NCI-H1417 treated with DMSO at 0.1 percent for 48 hours (cell line): ENCODE measurements around the gene TIMM17B.

ENCODE experiments used
- DNase-seq: peaks from one replicate; lab custom pipeline; 2025; lab: John Stamatoyannopoulos, UW

Gene TIMM17B

DNA sequence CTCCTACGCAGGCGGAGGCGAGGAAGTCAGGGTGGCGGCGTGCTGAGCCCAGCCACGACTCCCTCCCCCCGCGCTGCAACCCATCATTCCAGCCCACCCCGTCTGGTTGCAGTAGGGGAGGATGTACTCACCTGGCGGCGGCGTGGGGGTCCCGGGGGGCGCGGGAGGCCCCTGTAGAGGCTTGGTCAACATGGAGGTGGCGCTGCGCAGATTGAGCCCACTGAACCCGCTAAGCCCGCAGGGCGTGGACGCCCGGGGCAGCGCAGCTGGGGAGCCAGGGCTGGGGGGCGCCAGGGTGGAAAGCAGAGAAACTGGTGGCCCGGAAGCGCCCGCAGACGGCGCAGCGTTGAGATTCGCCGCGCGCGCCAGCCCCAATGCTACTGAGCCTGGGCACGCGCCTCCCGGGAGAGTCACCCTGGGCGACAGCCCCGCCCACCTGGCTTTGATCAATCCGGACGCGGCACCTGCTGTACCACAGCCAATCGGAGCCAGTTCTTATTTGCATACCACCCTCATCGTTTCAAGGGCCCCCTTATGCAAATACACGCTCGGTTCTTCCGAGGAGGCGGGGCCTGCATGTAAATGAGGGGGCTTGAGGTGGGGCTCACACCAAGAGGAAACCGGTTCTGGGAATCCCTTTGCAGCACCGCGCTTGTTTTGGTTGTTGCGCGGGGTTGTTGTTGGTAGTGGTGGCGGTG lies 21.2 kb upstream of the TIMM17B start, which contains the start of gene PIM2:
Gene PIM2 (minus strand): TSS at position 382 of the 698 bp plus-strand sequence. CDS start 190 bp downstream, at position 192.
- DNase-seq = peak; percentile 75

DNA sequence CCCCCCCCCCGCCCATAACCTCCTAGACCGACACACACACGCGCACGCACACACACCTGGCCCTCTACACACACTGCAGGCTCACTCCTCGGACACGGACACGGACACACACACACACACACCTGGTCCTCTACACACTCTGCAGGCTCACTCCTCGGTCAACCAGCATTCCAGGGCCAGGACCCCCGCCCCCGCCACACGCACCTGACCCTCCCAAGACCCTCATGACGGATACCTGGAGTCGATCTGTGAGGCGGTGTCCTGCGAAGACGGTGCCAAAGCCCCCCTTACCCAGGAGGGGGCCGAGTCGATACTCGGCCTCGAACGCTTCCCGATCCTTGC lies 20.7 kb upstream of the TIMM17B start:
- DNase-seq = no peak

DNA sequence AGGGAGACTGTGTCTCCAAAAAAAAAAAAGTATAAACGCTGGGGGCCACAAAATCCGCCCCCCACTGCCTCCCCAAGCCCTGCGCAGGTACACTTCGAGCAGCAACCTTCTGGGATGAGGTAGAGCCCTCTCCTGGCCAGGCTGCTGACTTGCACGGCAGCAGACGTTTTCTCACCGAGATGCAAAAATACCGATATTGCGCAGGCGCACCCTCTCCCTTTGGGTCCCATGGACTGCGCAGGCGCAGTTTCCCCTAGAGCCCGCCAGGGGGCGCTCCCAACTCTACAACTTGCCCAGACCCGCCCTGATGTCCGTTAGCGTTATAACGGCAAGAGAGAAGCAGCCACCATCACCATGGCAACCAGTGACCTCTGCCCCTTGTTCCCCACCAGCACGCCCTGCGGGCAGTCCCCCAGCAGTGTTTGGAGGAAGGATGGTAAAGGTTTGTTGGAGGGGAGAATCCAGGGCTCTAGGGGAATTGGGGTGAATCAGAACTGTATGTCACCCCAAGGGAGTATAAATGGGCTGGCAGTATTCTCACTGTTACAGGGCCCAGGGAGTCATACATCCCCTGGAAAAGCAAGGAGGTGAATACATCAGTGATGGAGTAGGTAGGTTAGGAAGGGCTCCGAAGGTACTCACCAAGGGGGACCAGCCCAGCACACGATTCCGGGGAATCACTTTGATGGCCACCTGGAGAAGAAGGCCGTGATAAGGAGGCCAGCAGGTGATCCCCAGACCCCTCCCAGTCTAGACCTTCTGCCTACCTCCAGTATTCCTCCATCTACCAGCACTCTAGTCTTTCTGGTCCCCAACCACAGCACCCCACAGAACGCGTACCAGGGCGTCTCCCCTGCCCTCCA lies 19.8 kb upstream of the TIMM17B start:
- no peak for DNase-seq

DNA sequence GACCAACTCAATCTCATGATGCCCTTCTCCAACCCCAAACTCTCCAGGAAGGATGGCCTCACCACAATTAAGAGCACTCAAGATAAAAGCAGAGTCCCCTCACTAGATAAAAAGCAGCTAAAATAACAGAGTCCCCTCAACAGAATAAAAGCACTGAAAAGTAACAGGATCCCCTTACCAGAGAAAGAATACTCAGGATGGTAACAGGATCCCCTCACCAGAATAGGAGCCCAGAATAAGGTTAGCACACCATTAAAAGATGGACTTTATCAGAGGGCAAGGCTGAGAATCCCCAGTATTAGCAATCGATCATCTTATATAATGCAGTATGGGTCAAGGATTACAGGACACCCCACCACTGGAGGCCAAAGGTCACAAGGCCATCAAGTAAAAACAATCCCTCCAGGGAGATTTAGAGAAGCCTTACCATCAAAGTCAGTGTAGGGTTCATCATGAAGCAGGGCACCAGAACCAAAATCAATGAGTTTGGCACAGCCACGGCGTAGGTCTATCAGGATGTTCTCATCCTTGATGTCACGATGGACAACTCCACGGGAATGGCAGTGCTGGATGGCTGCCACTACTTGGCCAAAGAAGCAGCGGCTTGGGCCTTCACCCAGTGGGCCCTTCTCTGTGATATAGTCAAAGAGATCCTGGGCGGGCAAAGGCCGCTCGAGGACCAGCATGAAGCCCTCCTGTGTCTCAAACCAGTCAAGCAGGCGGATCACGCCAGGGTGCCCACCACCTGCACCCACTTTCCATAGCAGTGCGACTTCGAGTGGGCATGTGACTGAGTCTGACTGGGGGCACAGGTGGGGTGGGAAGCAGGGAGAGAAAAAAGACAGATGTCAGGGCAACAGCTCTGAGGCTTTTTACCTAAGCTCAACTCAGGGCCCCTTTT lies 17.3 kb upstream of the TIMM17B start:
- no peak for DNase-seq

DNA sequence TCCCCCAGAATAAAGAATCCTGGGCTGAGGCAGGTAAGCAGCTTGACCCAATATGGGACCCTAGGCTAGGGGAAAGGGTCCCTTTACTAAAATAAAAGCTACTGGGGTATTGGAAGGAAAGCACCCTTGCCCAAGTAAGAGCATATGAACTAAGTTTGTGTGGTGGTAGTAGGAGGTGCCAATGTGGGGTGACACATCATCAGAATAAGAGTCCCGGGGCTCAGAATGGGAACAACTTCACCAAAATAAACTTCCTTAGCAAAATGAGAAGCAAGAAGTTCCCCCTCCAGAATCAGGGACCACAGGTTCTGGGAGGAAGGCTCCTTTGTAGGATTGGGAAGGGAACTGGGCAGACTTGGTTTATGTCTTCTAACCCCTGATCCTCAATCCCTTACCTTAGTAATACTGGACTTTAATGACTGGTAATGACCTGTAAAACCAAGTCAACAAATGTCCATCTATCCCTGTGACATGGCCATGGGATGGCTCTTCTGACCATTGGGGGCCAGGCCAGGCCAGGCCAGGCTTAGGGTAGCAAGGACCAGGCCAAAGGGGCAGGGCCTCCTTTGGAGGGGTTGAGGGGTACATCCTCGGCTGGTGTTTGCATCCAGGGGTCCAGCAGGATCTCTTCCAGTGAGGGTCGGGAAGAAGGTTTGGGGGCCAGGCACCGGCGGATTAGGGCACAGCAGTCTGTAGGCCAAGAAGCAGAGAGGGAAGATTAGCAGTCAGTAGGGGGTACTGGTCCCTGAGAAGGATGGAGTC lies 16.2 kb upstream of the TIMM17B start:
- no peak for DNase-seq

DNA sequence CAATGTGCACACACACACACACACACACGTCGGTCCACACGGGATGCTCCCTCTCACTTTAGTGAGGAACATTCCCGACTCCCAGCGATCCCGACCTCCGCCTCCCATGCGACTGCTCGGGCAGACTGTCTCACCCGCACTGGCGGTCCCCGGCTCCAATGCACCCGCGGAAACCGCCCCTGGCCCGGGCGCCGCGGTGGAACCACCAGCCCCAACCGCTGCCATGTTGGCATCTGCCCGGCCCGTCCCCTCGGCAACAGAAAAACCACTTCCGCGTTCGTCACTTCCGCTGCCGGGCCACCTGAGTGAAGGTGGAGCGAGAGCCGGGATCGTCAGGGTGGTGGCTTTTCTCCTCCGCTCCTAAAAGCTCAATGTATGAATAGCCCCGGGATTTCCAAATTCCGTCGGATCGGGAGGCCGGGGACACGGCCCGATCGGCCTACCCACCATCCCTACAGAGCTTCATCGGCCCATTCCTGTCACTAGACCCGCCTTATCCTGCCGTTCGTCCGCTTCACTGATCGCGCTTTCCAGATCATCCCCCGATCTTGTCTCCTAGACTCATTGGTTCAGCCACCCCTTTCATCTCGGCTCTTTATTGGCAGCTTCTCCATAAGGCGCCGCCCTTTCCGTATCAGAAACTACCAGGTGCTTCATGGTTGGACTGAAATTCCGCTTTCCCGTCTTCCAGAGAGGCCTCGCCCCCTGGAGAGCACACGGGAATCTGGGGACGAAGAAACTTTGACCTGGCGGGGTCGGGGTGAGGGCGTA lies 14.0 kb upstream of the TIMM17B start, which contains the start of gene SLC35A2:
Gene SLC35A2 (minus strand): TSS at position 235 of the 771 bp plus-strand sequence. CDS start 10 bp downstream, at position 225.
- DNase-seq = peak; percentile 46

DNA sequence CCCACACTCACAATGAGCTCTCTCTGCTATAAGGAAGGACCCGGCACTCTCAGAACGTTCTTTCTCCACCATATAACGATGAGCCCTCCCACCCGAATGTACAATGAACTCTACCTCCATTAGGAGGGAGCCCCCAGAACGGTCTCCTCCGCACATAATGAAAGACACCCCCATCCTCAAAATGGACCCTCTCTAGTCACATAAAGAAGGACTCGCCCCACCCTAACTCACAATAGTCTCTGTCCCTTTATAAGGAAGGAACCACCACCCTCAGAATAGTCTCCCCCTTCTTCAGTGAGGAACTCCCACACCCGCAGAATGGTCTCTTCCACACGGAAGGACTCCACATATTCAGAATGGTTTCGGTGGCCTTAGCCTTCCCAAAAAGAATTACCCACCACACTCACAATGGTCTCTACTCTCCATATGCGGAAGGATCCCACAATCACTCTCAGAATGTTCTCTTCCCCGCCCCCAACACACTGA lies 13.4 kb upstream of the TIMM17B start:
- DNase-seq = no peak

DNA sequence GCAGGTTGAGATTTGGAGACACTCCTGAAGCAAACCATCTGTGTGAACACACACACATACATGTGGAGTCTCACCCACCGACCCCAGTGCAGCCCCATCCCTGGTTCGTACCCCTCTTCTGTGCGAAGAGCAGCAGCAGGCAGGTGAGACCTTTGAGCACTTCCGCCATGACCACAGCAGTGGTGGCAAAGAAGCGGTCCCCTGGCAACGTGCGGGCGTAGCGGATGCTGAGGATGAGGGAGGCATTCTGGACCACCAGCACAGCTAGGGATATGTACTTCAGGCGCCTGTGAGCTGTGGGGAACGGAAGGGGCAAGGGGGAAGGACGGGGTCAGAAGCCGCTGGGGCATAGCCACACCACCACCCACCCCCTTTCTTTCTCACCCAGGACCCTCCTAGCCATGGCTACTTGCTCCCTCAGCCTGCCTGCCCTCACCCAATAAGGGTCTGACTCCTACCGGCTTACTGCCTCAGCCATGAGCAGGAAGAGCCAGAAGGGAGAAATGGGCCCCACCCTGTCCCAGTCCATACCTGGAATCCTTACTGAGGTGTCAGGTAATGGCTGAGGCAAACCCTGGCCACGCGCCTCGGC lies 12.2 kb upstream of the TIMM17B start:
- no peak for DNase-seq

DNA sequence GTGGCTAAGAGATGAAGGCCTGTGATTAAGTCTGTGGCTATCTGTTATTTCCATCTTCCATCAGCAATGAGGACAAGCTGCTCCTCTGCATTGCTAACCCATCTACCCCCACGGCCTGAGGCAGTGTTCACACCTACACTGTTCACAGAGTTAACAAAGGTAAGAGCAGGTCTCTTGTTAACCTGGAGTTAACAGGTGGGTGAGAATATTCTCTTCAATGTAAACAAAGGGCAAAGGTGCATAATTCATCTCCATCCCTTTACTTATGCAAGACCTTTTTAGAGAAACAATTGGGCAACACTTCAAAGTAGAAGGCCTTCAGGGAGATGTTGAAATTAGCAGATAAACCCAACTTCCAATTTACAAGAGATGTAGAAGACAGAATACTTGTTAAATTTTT lies 11.0 kb upstream of the TIMM17B start:
- DNase-seq = no peak

DNA sequence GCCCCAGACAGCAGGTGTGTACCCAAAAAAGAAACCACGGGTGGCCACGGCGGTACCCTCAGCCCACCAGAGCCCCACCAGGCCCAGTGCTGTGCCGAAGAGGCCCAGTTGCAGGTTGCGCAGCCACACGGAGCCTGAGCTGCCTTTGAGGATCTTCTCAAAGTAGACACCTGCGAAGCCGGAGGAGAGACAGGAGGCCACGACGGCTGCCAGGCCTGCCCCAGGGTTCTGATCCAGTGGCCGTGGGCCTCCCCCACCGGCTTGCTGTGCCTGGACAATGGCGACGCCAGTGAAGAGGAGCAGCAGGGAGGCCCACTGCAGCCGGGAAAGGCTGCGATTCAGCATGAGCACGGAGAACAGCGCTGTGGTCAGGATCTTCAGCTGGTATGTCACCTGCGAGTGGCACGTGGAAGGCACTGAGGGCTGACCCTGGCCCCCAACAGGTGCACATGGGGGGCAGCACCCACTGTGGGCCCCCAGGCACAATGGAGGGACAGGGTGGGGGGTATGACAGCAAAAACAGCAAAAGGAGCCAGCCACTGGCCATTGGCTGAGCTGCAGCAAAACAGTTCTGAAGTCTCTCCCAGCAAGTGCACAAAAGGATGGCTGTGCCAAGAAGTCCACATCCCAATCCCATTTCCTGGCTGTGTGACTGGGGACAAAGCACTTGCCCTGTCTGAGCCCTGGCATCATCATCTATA lies 7.7 kb upstream of the TIMM17B start:
- DNase-seq = no peak

DNA sequence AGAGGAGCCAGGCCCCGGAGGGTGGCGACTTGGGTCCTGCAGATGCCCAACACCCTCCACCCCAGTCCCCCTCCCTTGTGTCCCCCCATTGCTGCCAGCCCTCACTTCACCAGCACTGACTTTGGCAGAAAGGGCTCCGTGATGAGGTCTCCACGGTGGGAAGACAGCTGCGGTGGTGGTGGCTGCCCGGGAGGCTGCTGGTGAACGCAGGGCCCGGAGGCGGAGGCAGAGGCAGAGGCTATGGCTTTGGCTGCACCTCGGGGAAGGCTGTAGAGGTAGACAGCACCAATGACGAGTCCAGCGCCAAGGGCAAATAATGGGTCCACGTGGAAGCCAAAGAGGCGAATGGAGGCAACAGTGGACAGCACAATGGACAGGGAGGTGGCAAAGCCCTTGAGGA lies 7.1 kb upstream of the TIMM17B start:
- no peak for DNase-seq

DNA sequence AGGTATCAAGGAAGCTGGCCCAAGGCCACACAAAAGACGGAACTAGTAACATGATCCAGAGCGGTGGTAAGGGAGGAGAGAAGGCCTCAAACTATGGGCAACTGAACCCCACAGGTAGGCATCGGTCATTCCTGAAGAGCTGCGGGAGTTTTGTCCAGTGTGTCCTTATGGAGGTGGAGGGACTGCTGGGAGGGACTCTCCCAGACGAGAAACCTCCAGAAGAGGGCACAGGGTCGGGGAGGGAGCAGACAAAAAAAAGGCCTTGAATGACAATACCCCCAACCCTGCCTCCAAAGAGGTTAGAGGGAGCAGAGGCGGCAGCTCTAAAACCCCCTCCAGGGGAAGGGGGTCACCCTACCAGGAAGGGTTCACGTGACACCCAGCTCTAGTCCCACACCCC lies 6.6 kb upstream of the TIMM17B start:
- DNase-seq = no peak

DNA sequence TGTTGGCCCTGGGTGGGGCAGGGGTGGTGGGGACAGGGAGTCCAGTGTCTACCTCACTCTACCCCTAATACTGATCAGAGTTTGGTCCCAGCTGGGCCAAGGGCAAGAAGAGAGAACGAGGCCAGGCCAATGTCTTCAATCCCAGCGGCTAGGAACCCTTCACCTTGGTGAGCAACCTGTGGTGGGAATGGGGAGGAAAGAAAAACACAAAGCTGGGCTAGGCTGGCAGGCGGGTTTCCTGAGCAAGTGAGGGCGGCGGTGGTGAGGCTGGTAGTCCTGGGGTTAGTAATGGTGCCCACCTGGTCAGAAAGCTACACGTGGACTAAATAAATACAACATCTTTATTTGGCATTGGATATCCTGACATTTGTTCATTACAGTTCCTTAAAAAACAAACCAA lies 5.7 kb upstream of the TIMM17B start:
- DNase-seq = no peak

DNA sequence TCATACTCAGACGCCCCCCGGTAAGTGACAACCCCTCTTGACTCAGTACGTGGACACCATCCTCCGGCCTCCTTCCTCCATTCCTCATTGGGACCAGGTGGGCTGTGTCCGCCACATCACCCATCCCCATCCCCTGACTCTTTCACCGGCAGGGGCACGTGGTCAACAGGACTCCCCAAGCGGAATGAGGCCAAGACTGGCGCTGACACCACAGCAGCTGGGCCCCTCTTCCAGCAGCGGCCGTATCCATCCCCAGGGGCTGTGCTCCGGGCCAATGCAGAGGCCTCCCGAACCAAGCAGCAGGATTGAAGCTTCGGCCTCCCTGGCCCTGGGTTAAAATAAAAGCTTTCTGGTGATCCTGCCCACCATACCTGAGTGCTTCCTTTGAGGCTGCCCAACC lies 5.2 kb upstream of the TIMM17B start:
- no peak for DNase-seq

DNA sequence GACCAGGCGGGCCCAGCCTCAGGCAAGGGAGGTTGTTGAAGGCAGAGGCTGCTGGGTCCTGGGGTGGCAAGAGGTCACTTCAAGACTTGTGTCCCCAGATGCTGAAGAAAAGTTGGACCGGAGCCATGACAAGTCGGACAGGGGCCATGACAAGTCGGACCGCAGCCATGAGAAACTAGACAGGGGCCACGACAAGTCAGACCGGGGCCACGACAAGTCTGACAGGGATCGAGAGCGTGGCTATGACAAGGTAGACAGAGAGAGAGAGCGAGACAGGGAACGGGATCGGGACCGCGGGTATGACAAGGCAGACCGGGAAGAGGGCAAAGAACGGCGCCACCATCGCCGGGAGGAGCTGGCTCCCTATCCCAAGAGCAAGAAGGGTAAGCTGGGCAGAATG lies 4.6 kb upstream of the TIMM17B start:
- no peak for DNase-seq

DNA sequence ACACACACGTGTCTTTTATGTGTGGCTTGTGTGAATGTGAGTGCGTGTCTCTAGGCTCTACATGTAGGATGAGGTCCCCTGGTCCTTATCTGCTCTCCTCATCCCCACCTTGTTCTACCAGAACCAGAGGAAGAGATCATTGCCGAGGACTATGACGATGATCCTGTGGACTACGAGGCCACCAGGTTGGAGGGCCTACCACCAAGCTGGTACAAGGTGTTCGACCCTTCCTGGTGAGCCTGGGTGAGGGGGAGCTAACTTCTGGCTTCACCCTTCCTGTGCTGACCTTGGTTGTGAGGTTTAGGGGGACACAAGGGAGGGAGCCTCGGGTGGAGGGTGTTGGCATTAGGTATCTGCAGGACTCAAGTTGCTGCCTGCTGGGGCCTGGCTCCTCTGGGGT lies 3.5 kb upstream of the TIMM17B start:
- no peak for DNase-seq

DNA sequence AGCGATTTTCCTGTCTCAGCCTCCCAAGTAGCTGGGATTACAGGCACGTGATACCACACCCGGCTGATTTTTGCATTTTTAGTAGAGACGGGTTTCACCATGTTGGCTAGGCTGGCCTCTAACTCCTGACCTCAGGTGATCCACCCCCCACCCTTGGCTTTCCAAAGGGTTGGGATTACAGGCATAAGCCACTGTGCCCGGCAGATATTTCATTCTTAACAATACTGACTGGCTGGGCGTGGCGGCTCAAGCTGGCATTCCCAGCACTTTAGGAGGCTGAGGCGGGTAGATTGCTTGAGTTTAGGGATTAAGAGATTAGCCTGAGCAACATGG lies 1.5 kb upstream of the TIMM17B start:
- DNase-seq = no peak

DNA sequence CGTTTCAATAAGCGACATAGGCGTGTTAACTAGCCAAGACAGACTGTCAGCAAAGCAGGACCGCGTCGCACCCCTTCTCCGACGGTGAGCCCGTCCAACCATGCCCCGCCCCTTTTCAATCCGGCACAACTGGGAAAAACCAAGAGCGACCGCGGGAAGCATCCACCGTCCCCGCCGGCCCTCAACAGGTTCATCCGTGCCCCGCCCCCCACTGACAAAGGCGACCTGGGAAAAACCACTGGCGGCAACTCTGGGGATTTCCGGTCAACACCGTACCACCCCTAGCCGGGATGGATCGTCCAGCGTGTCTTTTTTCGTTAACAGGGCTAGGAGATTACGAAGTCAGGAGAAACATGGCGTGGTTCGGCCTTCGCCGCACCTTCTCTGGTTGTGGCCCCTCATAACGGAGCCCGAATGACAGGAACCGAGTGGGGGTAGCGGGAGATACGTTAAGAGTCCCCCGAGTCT lies 377 bp downstream of the TIMM17B start:
- peak; percentile 27 for DNase-seq

DNA sequence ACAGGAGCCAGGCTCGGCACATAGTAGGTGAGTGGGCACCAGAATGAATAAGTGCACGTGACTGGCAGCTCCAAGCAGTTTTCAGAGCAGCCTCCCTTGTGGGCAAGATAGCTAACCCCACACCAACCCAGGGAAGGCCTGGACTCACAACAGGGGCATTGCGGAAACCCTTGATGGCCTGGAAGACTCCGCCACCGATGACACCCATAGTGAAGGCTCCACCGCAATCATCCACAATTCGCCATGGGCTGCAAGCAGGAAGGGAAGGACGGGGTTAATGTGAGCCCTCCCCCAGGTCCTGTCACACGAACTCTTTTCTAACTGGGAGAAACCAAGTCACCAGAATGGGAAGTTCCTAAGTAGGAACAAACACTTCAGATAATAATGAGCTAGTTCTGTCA lies 957 bp downstream of the TIMM17B start:
- no peak for DNase-seq

DNA sequence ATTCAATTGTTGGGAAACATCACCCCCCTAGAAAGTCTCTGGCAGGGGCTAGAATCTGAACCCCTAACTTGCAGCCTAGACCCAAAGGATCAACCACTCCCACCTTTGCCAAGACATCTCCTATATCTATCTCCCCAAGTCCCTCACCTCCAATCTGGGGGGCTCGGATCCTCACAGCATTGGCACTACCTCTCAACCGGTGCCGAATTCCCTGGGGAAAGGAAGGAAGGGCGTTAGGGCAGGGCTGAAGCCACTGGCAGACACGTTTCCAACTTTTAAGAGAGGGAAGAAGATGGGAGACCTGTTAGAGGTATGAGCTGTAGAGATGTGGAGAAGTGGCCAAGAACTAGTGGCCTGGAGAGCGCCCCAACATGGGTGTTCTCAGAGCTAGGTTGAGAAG lies 2.7 kb downstream of the TIMM17B start:
- no peak for DNase-seq
